GM12878 (cell line): ENCODE measurements around the gene FOLR3. TPM values are rescaled to one million over a fixed set of nuclear protein-coding genes. Genes with fewer than 3 reads are reported as not detected.
A peak's percentile ranks its signal among the peaks of the same experiment; 100 is the strongest.

Experiments used
- ATAC-seq: fragments of 200-7000 bp; cut with Tn5 transposase; 3 replicates; pipeline ENCODE4 v1.9.1; 2020; ENCODE audit warnings: mild to moderate bottlenecking, moderate library complexity
- BruUV-seq: library from RNA; stranded (reverse); fragments of 400-500 nt; replicated peaks from 2 replicates; lab custom pipeline; 2021; lab: Mats Ljungman, UMichigan
- CTCF ChIA-PET: fragments of 300-600 bp; sonication (Branson Sonifier 250); formaldehyde crosslinking; extraction: SDS; loops from one replicate; lab custom pipeline; 2021; ENCODE audit warnings: inconsistent platforms; lab: Yijun Ruan, JAX
- POLR2A ChIA-PET: fragments of 350-600 bp; formaldehyde crosslinking; extraction: SDS; loops from one replicate; lab custom pipeline; 2021; ENCODE audit warnings: inconsistent platforms; lab: Charles Lee
- RAD21 ChIA-PET: fragments of 300-600 bp; sonication (Branson Sonifier 250); formaldehyde crosslinking; loops from one replicate; lab custom pipeline; 2023; ENCODE audit warnings: antibody characterized with exemption; ENCODE audit not compliant: unreplicated experiment; lab: Charles Lee
- SMC1A ChIA-PET: fragments of 300-600 bp; sonication (Branson Sonifier 250); formaldehyde crosslinking; loops from one replicate; lab custom pipeline; 2023; ENCODE audit not compliant: unreplicated experiment, uncharacterized antibody; lab: Charles Lee
- DNase-seq: peaks from one replicate; pipeline ENCODE4 v3.0.0-alpha.2; 2011; ENCODE audit warnings: low read depth, low spot score
- FAIRE-seq: peaks from 3 replicates; lab custom pipeline; 2011; peaks lifted over from hg19 to GRCh38; lab: Jason Lieb, UNC
- H2AFZ ChIP-seq: 2 replicates; pipeline ENCODE4 v1.6.0; 2011; ENCODE audit warnings: low read depth, low read length, control low read depth; ENCODE audit not compliant: control insufficient read depth
- H3K27ac ChIP-seq: 2 replicates; pipeline ENCODE4 v1.5.1; 2011; ENCODE audit warnings: control low read depth; ENCODE audit not compliant: control insufficient read depth, insufficient read depth
- H3K27me3 ChIP-seq, 2 experiments: replicated peaks in 1 of 2; 2 replicates each; pipeline versions ENCODE4 v1.6.0 to v1.6.1; 2011; ENCODE audit warnings: low read length in 1 of 2; ENCODE audit not compliant: control insufficient read depth in 2 of 2, insufficient read depth in 2 of 2
- H3K36me3 ChIP-seq, 2 experiments: 2 replicates each; pipeline ENCODE4 v1.5.1; 2011; ENCODE audit warnings: low read length in 1 of 2; ENCODE audit not compliant: control insufficient read depth in 2 of 2, insufficient read depth in 2 of 2
- H3K4me1 ChIP-seq: 2 replicates; pipeline ENCODE4 v1.6.1; 2011; ENCODE audit warnings: mild to moderate bottlenecking, low read length, moderate library complexity, mixed read lengths; ENCODE audit not compliant: control insufficient read depth, insufficient read depth
- H3K4me2 ChIP-seq: 2 replicates; pipeline ENCODE4 v1.6.0; 2011; ENCODE audit warnings: control low read depth; ENCODE audit not compliant: control insufficient read depth, insufficient read depth
- H3K4me3 ChIP-seq: fragments of 200-600 bp; sonication (generic); 2 replicates; pipeline ENCODE4 v1.5.1; 2016
- H3K79me2 ChIP-seq: 2 replicates; pipeline ENCODE4 v1.6.0; 2011; ENCODE audit warnings: low read length; ENCODE audit not compliant: control insufficient read depth, insufficient read depth
- H3K9ac ChIP-seq: 2 replicates; pipeline ENCODE4 v1.8.0; 2011; ENCODE audit warnings: low read length, control low read depth, mixed read lengths; ENCODE audit not compliant: control insufficient read depth, insufficient read depth
- H3K9me3 ChIP-seq: replicated peaks from 3 replicates; pipeline ENCODE4 v1.5.1; 2011; ENCODE audit warnings: mild to moderate bottlenecking, low read length; ENCODE audit not compliant: control insufficient read depth, insufficient read depth
- H4K20me1 ChIP-seq: 2 replicates; pipeline ENCODE4 v1.6.0; 2011; ENCODE audit not compliant: control insufficient read depth, insufficient read depth
- ATF2 ChIP-seq: IDR thresholded peaks from 2 replicates; pipeline ENCODE4 v1.6.1; 2012; ENCODE audit warnings: low read length, inconsistent platforms
- CEBPZ ChIP-seq: fragments of 150-350 bp; IDR thresholded peaks from 2 replicates; pipeline ENCODE4 v1.6.1; 2016; ENCODE audit warnings: low read depth, low read length
- CHD2 ChIP-seq: IDR thresholded peaks from 2 replicates; pipeline ENCODE4 v1.6.1; 2011; ENCODE audit warnings: low read depth, low read length, improper control_type of control experiment, borderline replicate concordance
- EGR1 ChIP-seq, 2 experiments: IDR thresholded peaks; 1 replicate in 1 of 2; 2 replicates in 1 of 2; pipeline ENCODE4 v1.6.1; 2011 to 2012; ENCODE audit warnings: low read depth in 2 of 2, low read length in 2 of 2, borderline replicate concordance in 1 of 2, mild to moderate bottlenecking in 1 of 2, moderate library complexity in 1 of 2
- ESRRA ChIP-seq: IDR thresholded peaks from 2 replicates; pipeline ENCODE4 v1.6.1; 2012; ENCODE audit warnings: mild to moderate bottlenecking, low read length, improper control_type of control experiment
- GATAD2B ChIP-seq: fragments of 450-650 bp; conservative IDR thresholded peaks from 2 replicates; pipeline ENCODE4 v1.6.1; 2017; ENCODE audit warnings: low read depth, mild to moderate bottlenecking, moderate library complexity
- IKZF1 ChIP-seq: fragments of 450-650 bp; conservative IDR thresholded peaks from 2 replicates; pipeline ENCODE4 v1.6.1; 2017; ENCODE audit warnings: antibody characterized with exemption, mild to moderate bottlenecking
- KLF5 ChIP-seq: fragments of 450-650 bp; IDR thresholded peaks from 2 replicates; pipeline ENCODE4 v1.6.1; 2014; ENCODE audit warnings: mild to moderate bottlenecking; ENCODE audit not compliant: partially characterized antibody
- LARP7 ChIP-seq: fragments of 450-650 bp; IDR thresholded peaks from 2 replicates; pipeline ENCODE4 v1.6.1; 2017; ENCODE audit warnings: mild to moderate bottlenecking
- NR2C1 ChIP-seq: fragments of 450-650 bp; IDR thresholded peaks from 2 replicates; pipeline ENCODE4 v1.6.1; 2017; ENCODE audit warnings: antibody characterized with exemption, mild to moderate bottlenecking, moderate library complexity
- SMARCA5 ChIP-seq: fragments of 450-650 bp; IDR thresholded peaks from 2 replicates; pipeline ENCODE4 v1.6.1; 2017; ENCODE audit warnings: mild to moderate bottlenecking
- ZNF274 ChIP-seq: IDR thresholded peaks from one replicate; pipeline ENCODE4 v1.8.0; 2011; ENCODE audit not compliant: insufficient read length, insufficient read depth
- WGBS: methylation state at CpG from one replicate; pipeline ENCODE4 v1.1.6; 2016; ENCODE audit warnings: low lambda C conversion rate; ENCODE audit not compliant: insufficient replicate concordance, insufficient coverage; ENCODE audit errors: missing lambda C conversion rate; 5-methylcytosine and 5-hydroxymethylcytosine counted together
- in situ Hi-C: fragments of 300-500 bp; cut with MboI; formaldehyde crosslinking; loops from 9 replicates; pipeline ENCODE4 v1.14.3; 2018; ENCODE audit warnings: mixed read lengths
- intact Hi-C: fragments of 100-400 bp; cut with micrococcal nuclease; formaldehyde crosslinking; loops from one replicate; pipeline ENCODE4 v1.14.2; 2022; ENCODE audit not compliant: unreplicated experiment
- polyA plus RNA-seq, 11 experiments: library from polyadenylated mRNA; depleted of rRNA in 4 of 11; unstranded in 6 of 11; stranded (reverse) in 5 of 11; fragments of >200 nt; fragmentation: Nextera tagmentation in 4 of 11; fragmentation: Illumina TruSeq in 1 of 11; extraction: Ambion mirVana in 4 of 11; extraction: Trizol in 1 of 11; gene quantifications; 1 replicate in 1 of 11; 2 replicates in 10 of 11; pipeline versions ENCODE4 v1.2.1 to v1.2.3, GENCODE V29; 2011 to 2016; ENCODE audit warnings: inconsistent platforms in 2 of 11, missing spikeins in 2 of 11, low read depth in 1 of 11
- total RNA-seq, 4 experiments: library from RNA; depleted of rRNA in 3 of 4; stranded (reverse); fragments of >200 nt in 3 of 4; fragmentation: Illumina TruSeq in 1 of 4; extraction: Trizol in 1 of 4; gene quantifications; 2 replicates each; pipeline versions ENCODE4 v1.2.1 to v1.2.3, GENCODE V29; 2013 to 2021
- TF ChIP-seq, protein P1 (sequence below): fragments of 450-650 bp; IDR thresholded peaks from 2 replicates; pipeline ENCODE4 v1.6.1; 2017; ENCODE audit warnings: antibody characterized with exemption, mild to moderate bottlenecking, moderate library complexity

The FOLR3 gene
- total and polyA plus RNA-seq, 10 of the 15 experiments (the other 5 are each of a cell fraction or from before 2014, with no cell fraction given) = not detected

GRCh38 chr11:72088076-72088808 is 47.3 kb upstream of the FOLR3 start (continued):
- TF ChIP-seq LARP7 (no peak), ATF2 (no peak)

DNA sequence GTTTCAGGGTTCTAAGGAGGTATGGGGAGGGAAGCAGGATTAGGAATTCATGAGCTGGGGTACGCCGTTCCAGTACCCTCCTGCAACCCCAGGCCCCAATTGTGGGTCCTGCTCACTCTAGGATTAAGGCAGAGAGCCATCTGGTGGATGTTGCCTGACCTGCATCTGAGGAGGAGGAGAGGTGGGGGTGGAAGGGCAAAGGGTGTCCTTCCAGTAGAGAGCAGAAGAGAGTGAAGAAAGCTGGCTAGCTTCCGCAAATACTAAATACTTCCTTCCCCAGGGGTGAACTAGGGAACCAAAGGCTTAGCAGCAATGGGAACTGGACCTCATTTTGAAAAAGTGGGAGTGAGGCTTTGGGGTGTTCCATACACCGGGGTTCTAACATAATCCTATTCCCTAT is 44.2 kb upstream of the FOLR3 start:
- Histone ChIP-seq H3K4me1 (no peaks in the 10 kb centered on the region), H4K20me1 (no peaks in the 10 kb centered on the region), H3K4me2 (no peak overlapping the region), H3K9ac (no peak overlapping the region), H3K36me3 (peaks cover 3 to 9% of the 10 kb centered on the region in 2 experiments; a peak in 3 of 4 replicates), H3K4me3 (no peak overlapping the region), H3K79me2 (no peaks in the 10 kb centered on the region), H3K27me3 (no peaks in the 10 kb centered on the region), H2AFZ (no peak overlapping the region), H3K9me3 (no peaks in the 10 kb centered on the region), H3K27ac (no peak overlapping the region)
- in situ Hi-C loops = no loop called here
- intact Hi-C loops = loop anchor here (1.0 kb wide), 2 partner anchors 66 to 114 kb away; no protein-coding TSS in a partner anchor
- DNase-seq (no peak), FAIRE-seq (peak; percentile 80), ATAC-seq (peak; percentile 99)
- RAD21 ChIA-PET = interaction anchor here (0.6 to 6.6 kb wide), 18 partner anchors 9 to 340 kb away, joined by 3 to 112 read pairs (median 6); partner anchors contain the start of genes ANAPC15, LRRC51, RNF121 and XNDC1N
- CTCF ChIA-PET = interaction anchor here (0.6 to 14.0 kb wide), 53 partner anchors 8 to 414 kb away, joined by 3 to 416 read pairs (median 4); partner anchors contain the start of genes ANAPC15, IL18BP and LAMTOR1
- 74% methylated on average over 4 of the region's 4 CpGs for WGBS
- no TSS peak for BruUV-seq
- POLR2A ChIA-PET = interaction anchor here (0.9 to 2.2 kb wide), 5 partner anchors 16 to 65 kb away, joined by 3 to 14 read pairs (median 3); no protein-coding TSS in a partner anchor
- SMC1A ChIA-PET = interaction anchor here (0.6 to 14.0 kb wide), 34 partner anchors 9 to 435 kb away, joined by 3 to 245 read pairs (median 5); partner anchors contain the start of genes ANAPC15, LAMTOR1, LRRC51 and XNDC1N
- TF ChIP-seq, protein P1, sequence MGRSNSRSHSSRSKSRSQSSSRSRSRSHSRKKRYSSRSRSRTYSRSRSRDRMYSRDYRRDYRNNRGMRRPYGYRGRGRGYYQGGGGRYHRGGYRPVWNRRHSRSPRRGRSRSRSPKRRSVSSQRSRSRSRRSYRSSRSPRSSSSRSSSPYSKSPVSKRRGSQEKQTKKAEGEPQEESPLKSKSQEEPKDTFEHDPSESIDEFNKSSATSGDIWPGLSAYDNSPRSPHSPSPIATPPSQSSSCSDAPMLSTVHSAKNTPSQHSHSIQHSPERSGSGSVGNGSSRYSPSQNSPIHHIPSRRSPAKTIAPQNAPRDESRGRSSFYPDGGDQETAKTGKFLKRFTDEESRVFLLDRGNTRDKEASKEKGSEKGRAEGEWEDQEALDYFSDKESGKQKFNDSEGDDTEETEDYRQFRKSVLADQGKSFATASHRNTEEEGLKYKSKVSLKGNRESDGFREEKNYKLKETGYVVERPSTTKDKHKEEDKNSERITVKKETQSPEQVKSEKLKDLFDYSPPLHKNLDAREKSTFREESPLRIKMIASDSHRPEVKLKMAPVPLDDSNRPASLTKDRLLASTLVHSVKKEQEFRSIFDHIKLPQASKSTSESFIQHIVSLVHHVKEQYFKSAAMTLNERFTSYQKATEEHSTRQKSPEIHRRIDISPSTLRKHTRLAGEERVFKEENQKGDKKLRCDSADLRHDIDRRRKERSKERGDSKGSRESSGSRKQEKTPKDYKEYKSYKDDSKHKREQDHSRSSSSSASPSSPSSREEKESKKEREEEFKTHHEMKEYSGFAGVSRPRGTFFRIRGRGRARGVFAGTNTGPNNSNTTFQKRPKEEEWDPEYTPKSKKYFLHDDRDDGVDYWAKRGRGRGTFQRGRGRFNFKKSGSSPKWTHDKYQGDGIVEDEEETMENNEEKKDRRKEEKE = no peak
- TF ChIP-seq KLF5 (no peak), GATAD2B (no peak), ESRRA (peak; percentile 42; the same call in 1 of the 2 replicates), ZNF274 (no peak), CEBPZ (no peak), EGR1 (IDR thresholded peaks at IDR 0.05; ENCODE audit: borderline replicate concordance in 1 of 2, low read depth in 2 of 2, low read length in 2 of 2) (peak in 1 of 2 experiments; percentile 68; a peak in 2 of 3 replicates), NR2C1 (peak; percentile 67), CHD2 (0 out of 2 replicates have a peak, but pooled peaks have one; percentile 35), SMARCA5 (0 out of 2 replicates have a peak, but pooled peaks have one; percentile 44), IKZF1 (peak; percentile 32; the same call in 1 of the 2 replicates)
